Chondrocyte (in vitro differentiated cells): ENCODE measurements around the gene LRRC4C. TPM values are rescaled to one million over a fixed set of nuclear protein-coding genes. Genes with fewer than 3 reads are reported as not detected.

Experiments used
- DNase-seq: peaks from one replicate; pipeline ENCODE4 v3.0.0; 2021; ENCODE audit warnings: mixed read lengths, low spot score
- H3K27ac Mint-ChIP-seq: one replicate; pipeline ENCODE4 v1.8.0; 2021; ENCODE audit warnings: mild to moderate bottlenecking, moderate library complexity, mixed read lengths; ENCODE audit not compliant: unreplicated experiment
- H3K27me3 Mint-ChIP-seq: 2 replicates; pipeline ENCODE4 v1.8.0; 2021; ENCODE audit warnings: low read depth, mixed read lengths
- H3K36me3 Mint-ChIP-seq: 2 replicates; pipeline ENCODE4 v1.8.0; 2021; ENCODE audit warnings: low read depth, mixed read lengths
- H3K4me1 Mint-ChIP-seq: 2 replicates; pipeline ENCODE4 v1.8.0; 2021; ENCODE audit warnings: low read depth, mild to moderate bottlenecking, mixed read lengths
- H3K4me3 Mint-ChIP-seq: one replicate; pipeline ENCODE4 v1.8.0; 2021; ENCODE audit warnings: mild to moderate bottlenecking, moderate library complexity, mixed read lengths; ENCODE audit not compliant: unreplicated experiment
- H3K9me3 Mint-ChIP-seq: 2 replicates; pipeline ENCODE4 v1.8.0; 2021; ENCODE audit warnings: low read depth, mixed read lengths
- CTCF ChIP-seq: fragments of 200-600 bp; sonication (generic); IDR thresholded peaks from 2 replicates; pipeline ENCODE4 v1.5.0; 2021; ENCODE audit warnings: antibody characterized with exemption, mild to moderate bottlenecking, moderate library complexity
- total RNA-seq: library from RNA; stranded (reverse); gene quantifications from 3 replicates; pipeline ENCODE4 v1.2.1, GENCODE V29; 2021

The LRRC4C gene
- total RNA-seq, 1 donor from 2014 or later: 0.72 TPM

GRCh38 chr11:40393511-40393910 is 1065.9 kb downstream of the LRRC4C start:
- TF ChIP-seq CTCF: no peak
- Mint-ChIP-seq H3K27ac (no peak overlapping the region), H3K36me3 (no peaks in the 10 kb centered on the region), H3K4me1 (no peaks in the 10 kb centered on the region), H3K4me3 (no peak overlapping the region), H3K27me3 (peaks cover 14% of the 10 kb centered on the region), H3K9me3 (no peaks in the 10 kb centered on the region)
- DNase-seq: no peak

GRCh38 chr11:40391679-40392078 is 1067.8 kb downstream of the LRRC4C start:
- H3K36me3 Mint-ChIP-seq: no peaks in the 10 kb centered on the region
- no peak for DNase-seq
- no peak overlapping the region for H3K4me3 Mint-ChIP-seq
- H3K27ac Mint-ChIP-seq: no peak overlapping the region
- H3K27me3 Mint-ChIP-seq: peaks cover 18% of the 10 kb centered on the region
- no peaks in the 10 kb centered on the region for H3K9me3 Mint-ChIP-seq
- no peaks in the 10 kb centered on the region for H3K4me1 Mint-ChIP-seq
- no peak for TF ChIP-seq CTCF

GRCh38 chr11:40388097-40388818 is 1071.2 kb downstream of the LRRC4C start:
- H3K27ac Mint-ChIP-seq: no peak overlapping the region
- no peaks in the 10 kb centered on the region for H3K4me1 Mint-ChIP-seq
- no peaks in the 10 kb centered on the region for H3K36me3 Mint-ChIP-seq
- no peak for TF ChIP-seq CTCF
- no peaks in the 10 kb centered on the region for H3K9me3 Mint-ChIP-seq
- H3K4me3 Mint-ChIP-seq: no peak overlapping the region
- H3K27me3 Mint-ChIP-seq: peaks cover 20% of the 10 kb centered on the region
- DNase-seq: no peak

- Mint-ChIP-seq H3K36me3 (no peaks in the 10 kb centered on the region), H3K4me3 (no peak overlapping the region), H3K4me1 (no peaks in the 10 kb centered on the region), H3K27ac (no peak overlapping the region), H3K9me3 (no peaks in the 10 kb centered on the region), H3K27me3 (peaks cover 20% of the 10 kb centered on the region)
- DNase-seq: no peak
- TF ChIP-seq CTCF: no peak
Measured at GRCh38 chr11:40387240-40387980, 1072.0 kb downstream of the LRRC4C start.

DNA sequence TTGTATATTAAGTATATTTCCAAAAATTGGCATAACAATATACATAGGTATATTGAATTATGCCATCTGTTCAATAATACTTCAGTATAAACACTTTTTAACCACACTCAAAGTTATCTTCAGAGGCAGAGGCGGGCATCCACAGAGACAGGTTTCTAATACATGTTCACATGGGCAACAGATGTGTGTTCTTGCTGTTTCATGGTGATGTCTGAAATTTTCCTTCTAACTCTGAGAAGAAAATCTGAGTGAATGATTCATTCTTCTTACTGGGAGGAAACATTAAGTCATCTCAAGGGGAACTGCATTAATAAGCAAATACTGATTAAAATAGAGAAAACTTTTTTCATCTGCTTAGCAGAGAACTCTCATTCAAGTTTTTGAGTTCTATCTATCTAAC is 1074.5 kb downstream of the LRRC4C start:
- TF ChIP-seq CTCF: no peak
- Mint-ChIP-seq H3K36me3 (no peaks in the 10 kb centered on the region), H3K27me3 (peaks cover 16% of the 10 kb centered on the region), H3K9me3 (no peaks in the 10 kb centered on the region), H3K4me1 (no peaks in the 10 kb centered on the region), H3K27ac (no peak overlapping the region), H3K4me3 (no peak overlapping the region)
- no peak for DNase-seq
